ENCODE data around the gene BDNF. TPM values are rescaled to one million over a fixed set of nuclear protein-coding genes. Genes with fewer than 3 reads are reported as not detected.

The BDNF gene
- total RNA-seq, 2 donors from 2014 or later, result not detected

DNA sequence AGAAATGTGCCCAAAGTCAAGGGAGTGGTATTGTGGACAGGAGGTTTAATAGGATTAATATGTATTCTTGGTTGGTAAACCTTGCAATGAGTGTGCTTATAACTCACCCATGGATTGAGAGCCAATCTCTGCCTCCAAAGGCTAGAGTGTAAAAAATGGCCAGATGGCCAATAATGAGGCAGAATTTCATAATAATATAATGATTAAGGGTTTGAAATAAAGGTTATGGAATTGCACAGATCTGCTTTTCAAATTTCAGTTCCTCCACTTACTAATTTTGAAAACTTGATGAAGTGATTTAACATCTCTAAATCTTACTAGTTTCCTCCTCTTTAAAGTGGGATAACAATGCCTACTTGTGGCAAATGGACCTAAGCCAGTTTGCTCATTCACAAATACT is 94.8 kb downstream of the BDNF start:
- no peaks in the 10 kb centered on the region for H3K36me3 Mint-ChIP-seq
- no peak for ATAC-seq

More for the DNA sequence above, 94.8 kb downstream of the BDNF start:
- H3K4me1 Mint-ChIP-seq (ENCODE audit: low read depth in 2 of 2), result no peaks in the 10 kb centered on the region
- peaks cover 11% of the 10 kb centered on the region for H3K9me3 Mint-ChIP-seq
- no peaks in the 10 kb centered on the region for H3K27me3 Mint-ChIP-seq
- H3K27ac Mint-ChIP-seq, result no peak overlapping the region
- no peak for DNase-seq (ENCODE audit: low spot score)
- no peak overlapping the region for H3K4me3 Mint-ChIP-seq

Other genes with a start within 250 kb of the BDNF start
- under 1 TPM in 1 of 2 donors, not detected in 1; 0.05 TPM for gene LGR4, start 227.7 kb downstream of the BDNF start, total RNA-seq
- 10 to 100 TPM; 17.5 to 20.5 TPM for gene LIN7C, start 193.7 kb downstream of the BDNF start, total RNA-seq

Data from natural killer cell treated with Interleukin-12 subunit alpha and Interleukin-12 subunit beta and Interleukin-15 and Interleukin-18, amount 100 ng/mL, for 72 hours (primary cell).